SU-DHL-6 (cell line): Measurements from ENCODE around the gene NXN.

Source experiments
- CTCF ChIP-seq: fragments of 200-600 bp; sonication (generic); IDR thresholded peaks from one replicate; pipeline ENCODE4 v1.5.1; 2017; ENCODE audit warnings: antibody characterized with exemption, mild to moderate bottlenecking, low read length, moderate library complexity; ENCODE audit not compliant: insufficient read depth, poor library complexity, severe bottlenecking
- EZH2phosphoT487 ChIP-seq: fragments of 200-600 bp; sonication (generic), shearing (Covaris generic); conservative IDR thresholded peaks from 2 replicates; pipeline ENCODE4 v1.6.1; 2018; ENCODE audit warnings: mild to moderate bottlenecking, antibody characterized with exemption, low read length, moderate library complexity, mixed read lengths

GRCh38 chr17:863880-864279, 115.7 kb downstream of the NXN start:
- TF ChIP-seq CTCF: no peak
- TF ChIP-seq EZH2phosphoT487: no peak
